Hepatocyte (in vitro differentiated cells): ENCODE data around the gene PPFIA2.

Source experiments
- CTCF ChIP-seq: fragments of 200-600 bp; sonication (generic); IDR thresholded peaks from 2 replicates; pipeline ENCODE4 v1.5.1; 2016; ENCODE audit warnings: antibody characterized with exemption, mild to moderate bottlenecking; ENCODE audit not compliant: poor library complexity
- EZH2 ChIP-seq: fragments of 200-600 bp; sonication (generic); IDR thresholded peaks from 2 replicates; pipeline ENCODE4 v1.6.1; 2016; ENCODE audit warnings: antibody characterized with exemption, mild to moderate bottlenecking, borderline replicate concordance
- EZH2phosphoT487 ChIP-seq: fragments of 200-600 bp; sonication (generic); IDR thresholded peaks from one replicate; pipeline ENCODE4 v1.6.1; 2018; ENCODE audit warnings: antibody characterized with exemption, mild to moderate bottlenecking, low read depth, moderate library complexity; ENCODE audit not compliant: unreplicated experiment, severe bottlenecking

- TF ChIP-seq CTCF (no peak), EZH2 (no peak), EZH2phosphoT487 (no peak)
These were observed 266.9 kb downstream of the PPFIA2 start for GRCh38 chr12:81492131-81492720.
